GM23248 (cell line): ENCODE data around the gene CTNS. TPM values are rescaled to one million over a fixed set of nuclear protein-coding genes. Genes with fewer than 3 reads are reported as not detected.

Source experiments
- DNase-seq: peaks from one replicate; pipeline ENCODE4 v3.0.0-alpha.2; 2015
- H2AFZ ChIP-seq: fragments of 200-600 bp; sonication (generic); 2 replicates; pipeline ENCODE4 v1.6.1; 2016; ENCODE audit warnings: antibody characterized with exemption
- H3F3A ChIP-seq: fragments of 200-600 bp; sonication (generic); 2 replicates; pipeline ENCODE4 v1.6.1; 2016; ENCODE audit warnings: mild to moderate bottlenecking, antibody characterized with exemption, mixed run types; ENCODE audit not compliant: insufficient read depth
- H3K27ac ChIP-seq: fragments of 200-600 bp; sonication (generic); 2 replicates; pipeline ENCODE4 v1.5.1; 2016; ENCODE audit warnings: mild to moderate bottlenecking
- H3K27me3 ChIP-seq: fragments of 200-600 bp; sonication (generic); replicated peaks from 2 replicates; pipeline ENCODE4 v1.6.1; 2016; ENCODE audit warnings: mild to moderate bottlenecking; ENCODE audit not compliant: insufficient read depth
- H3K36me3 ChIP-seq: fragments of 200-600 bp; sonication (generic); 2 replicates; pipeline ENCODE4 v1.6.1; 2016; ENCODE audit warnings: low read depth, mild to moderate bottlenecking
- H3K4me1 ChIP-seq: fragments of 200-600 bp; sonication (generic); 2 replicates; pipeline ENCODE4 v1.6.1; 2016; ENCODE audit warnings: mild to moderate bottlenecking; ENCODE audit not compliant: insufficient read depth
- H3K4me2 ChIP-seq: fragments of 200-600 bp; sonication (generic); one replicate; pipeline ENCODE4 v1.6.1; 2016; ENCODE audit warnings: mild to moderate bottlenecking; ENCODE audit not compliant: unreplicated experiment
- H3K4me3 ChIP-seq: fragments of 200-600 bp; sonication (generic); 2 replicates; pipeline ENCODE4 v1.5.1; 2016; ENCODE audit warnings: mild to moderate bottlenecking
- H3K79me2 ChIP-seq: fragments of 200-600 bp; sonication (generic); 2 replicates; pipeline ENCODE4 v1.6.1; 2016; ENCODE audit warnings: mild to moderate bottlenecking; ENCODE audit not compliant: insufficient read depth
- H3K9ac ChIP-seq: fragments of 200-600 bp; sonication (generic); 2 replicates; pipeline ENCODE4 v1.6.1; 2016; ENCODE audit warnings: mild to moderate bottlenecking
- H3K9me2 ChIP-seq: fragments of 200-600 bp; sonication (generic); 2 replicates; pipeline ENCODE4 v1.6.1; 2016; ENCODE audit warnings: mixed run types, mild to moderate bottlenecking, moderate library complexity; ENCODE audit not compliant: insufficient read depth
- H3K9me3 ChIP-seq: fragments of 200-600 bp; sonication (generic); one replicate; pipeline ENCODE4 v1.6.1; 2017; ENCODE audit warnings: low read depth
- H4K20me1 ChIP-seq: fragments of 200-600 bp; sonication (generic); 2 replicates; pipeline ENCODE4 v1.6.0; 2016; ENCODE audit not compliant: insufficient read depth
- EZH2 ChIP-seq: fragments of 200-600 bp; sonication (generic); IDR thresholded peaks from 2 replicates; pipeline ENCODE4 v1.6.1; 2018; ENCODE audit warnings: antibody characterized with exemption, mild to moderate bottlenecking; ENCODE audit not compliant: insufficient read depth, poor library complexity, severe bottlenecking
- EZH2phosphoT487 ChIP-seq: fragments of 200-600 bp; sonication (generic); IDR thresholded peaks from 2 replicates; pipeline ENCODE4 v1.6.1; 2018; ENCODE audit warnings: antibody characterized with exemption, moderate library complexity, mild to moderate bottlenecking, low read depth; ENCODE audit not compliant: insufficient read depth
- WGBS, 2 experiments: methylation state at CpG; one replicate each; pipeline ENCODE4 v1.1.6; 2015 to 2017; ENCODE audit warnings: low lambda C conversion rate in 2 of 2, low coverage in 1 of 2; ENCODE audit errors: missing lambda C conversion rate in 2 of 2; 5-methylcytosine and 5-hydroxymethylcytosine counted together
- in situ Hi-C: fragments of 300-500 bp; cut with MboI; formaldehyde crosslinking; loops from 2 replicates; pipeline ENCODE4 v1.15.0; 2020
- polyA plus RNA-seq: library from polyadenylated mRNA; unstranded; fragments of >200 nt; fragmentation: Nextera tagmentation; extraction: Ambion mirVana; gene quantifications from 2 replicates; pipeline ENCODE4 v1.2.1, GENCODE V29; 2016
- total RNA-seq: library from RNA; depleted of rRNA; stranded (reverse); fragments of >200 nt; shearing (Covaris generic); gene quantifications from 2 replicates; pipeline ENCODE4 v1.2.3, GENCODE V29; 2014

Gene CTNS
- total and polyA plus RNA-seq, 2 experiments from 2014 or later, result 7.2 to 7.5 TPM

DNA sequence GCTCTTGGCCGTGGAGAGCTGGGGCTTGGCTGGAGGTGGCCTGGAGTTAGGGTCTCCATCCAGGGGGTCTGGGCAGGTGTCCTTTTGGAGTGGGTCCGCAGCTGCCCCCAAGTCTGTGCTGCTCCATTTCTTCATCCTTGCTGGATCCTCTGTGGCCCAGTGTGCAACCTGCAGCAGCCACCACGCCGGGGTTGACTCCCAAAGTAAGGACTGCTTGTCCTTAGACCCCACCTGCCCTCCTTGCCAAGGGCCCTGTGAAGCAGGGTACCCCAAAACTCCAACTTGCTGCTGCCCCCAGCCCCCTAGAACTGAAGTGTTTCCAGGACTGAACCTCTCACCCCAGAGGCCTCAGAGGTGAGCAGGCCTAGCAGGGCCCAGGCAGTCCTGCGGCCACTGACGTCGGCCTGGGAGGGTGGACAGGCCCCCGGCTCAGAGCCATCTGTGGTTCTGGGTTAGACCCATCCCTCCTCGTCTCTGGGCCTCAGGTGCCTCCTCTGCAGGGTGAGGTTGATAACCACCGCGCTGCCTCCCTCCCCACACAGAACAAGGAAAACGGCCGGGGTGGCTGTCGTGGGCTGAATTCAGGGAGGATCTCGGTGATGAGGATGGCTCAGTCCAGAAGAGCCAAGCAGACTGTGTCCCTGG, 44.2 kb upstream of the CTNS start:
- Histone ChIP-seq H3K36me3 (no peaks in the 10 kb centered on the region), H3K4me1 (no peaks in the 10 kb centered on the region), H4K20me1 (no peaks in the 10 kb centered on the region), H2AFZ (no peak overlapping the region), H3K27me3 (no peaks in the 10 kb centered on the region), H3F3A (no peaks in the 10 kb centered on the region), H3K9ac (no peak overlapping the region), H3K4me2 (no peak overlapping the region), H3K27ac (no peak overlapping the region), H3K9me2 (no peaks in the 10 kb centered on the region), H3K79me2 (no peaks in the 10 kb centered on the region), H3K4me3 (no peak overlapping the region), H3K9me3 (no peaks in the 10 kb centered on the region)
- no peak for TF ChIP-seq EZH2
- no peak for TF ChIP-seq EZH2phosphoT487
- 89 to 90% methylated on average over 13 to 15 of the region's 15 CpGs for WGBS, 2 experiments
- in situ Hi-C loops, result no loop called here
- DNase-seq, result no peak

DNA sequence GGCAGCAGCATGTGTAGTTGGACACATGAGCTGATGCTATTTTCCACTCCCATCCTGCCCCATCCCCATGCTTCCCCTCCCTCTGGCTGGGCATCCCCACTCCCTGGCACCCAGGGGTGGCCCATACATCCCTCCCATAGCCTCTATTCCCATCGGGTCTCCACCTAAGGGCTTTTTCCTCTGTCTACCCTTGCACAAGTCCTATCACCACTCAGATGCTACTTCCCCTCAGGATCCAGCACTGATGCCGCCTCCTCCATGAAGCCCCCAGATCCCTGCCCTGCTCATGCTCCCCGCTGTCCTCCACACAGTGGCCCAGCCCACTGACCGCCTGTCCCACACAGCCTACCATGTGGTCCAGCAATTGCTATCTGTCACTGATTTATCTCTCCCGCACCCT, 43.2 kb upstream of the CTNS start:
- Histone ChIP-seq H4K20me1 (no peaks in the 10 kb centered on the region), H3K4me3 (no peak overlapping the region), H3K27ac (no peak overlapping the region), H3K4me1 (no peaks in the 10 kb centered on the region), H3K9me2 (no peaks in the 10 kb centered on the region), H3F3A (no peaks in the 10 kb centered on the region), H3K79me2 (no peaks in the 10 kb centered on the region), H3K36me3 (no peaks in the 10 kb centered on the region), H3K27me3 (no peaks in the 10 kb centered on the region), H2AFZ (no peak overlapping the region), H3K9ac (no peak overlapping the region), H3K4me2 (no peak overlapping the region), H3K9me3 (no peaks in the 10 kb centered on the region)
- DNase-seq, result no peak
- TF ChIP-seq EZH2 (no peak), EZH2phosphoT487 (no peak)
- 87 to 93% methylated on average over 5 of the region's 5 CpGs for WGBS, 2 experiments
- in situ Hi-C loops, result no loop called here

DNA sequence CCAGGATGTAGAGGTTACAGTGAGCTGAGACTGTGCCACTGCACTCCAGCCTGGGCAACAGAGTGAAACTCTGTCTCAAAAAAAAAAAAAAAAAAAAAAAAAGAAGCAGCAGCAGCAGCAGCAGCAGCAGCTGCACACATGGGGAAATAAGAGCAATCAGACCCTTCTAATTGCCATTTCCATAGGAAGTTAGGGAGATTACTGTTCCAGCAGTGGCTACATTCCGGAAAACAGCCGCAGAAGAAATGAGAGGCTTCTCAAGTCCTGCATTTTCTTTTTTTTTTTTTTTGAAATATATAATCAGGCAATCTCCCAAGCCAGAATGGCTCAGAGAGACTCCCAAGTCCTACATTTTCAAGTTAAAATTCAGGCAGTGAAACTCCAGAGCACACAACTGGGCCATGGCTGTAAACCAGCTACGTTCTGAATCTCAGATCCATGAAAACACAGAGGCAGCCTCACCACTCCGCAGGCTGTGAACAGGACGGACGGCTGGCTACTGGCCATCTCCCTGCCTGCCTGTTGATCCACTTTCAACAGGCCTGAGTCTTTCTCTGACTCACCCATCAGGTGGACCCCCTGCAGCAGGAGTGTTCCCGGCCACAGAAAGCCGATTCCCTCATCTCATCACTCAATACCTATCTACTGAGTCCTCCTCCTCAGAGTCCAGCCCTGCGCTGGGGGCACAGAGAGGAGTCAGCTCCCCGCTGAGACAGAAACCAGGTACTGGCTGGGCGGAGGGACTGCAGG, 42.3 kb upstream of the CTNS start:
- no peak overlapping the region for H2AFZ ChIP-seq
- DNase-seq, result no peak
- no peaks in the 10 kb centered on the region for H3F3A ChIP-seq
- no peaks in the 10 kb centered on the region for H3K79me2 ChIP-seq
- H3K4me2 ChIP-seq, result no peak overlapping the region
- H3K9ac ChIP-seq, result no peak overlapping the region
- no peaks in the 10 kb centered on the region for H4K20me1 ChIP-seq
- in situ Hi-C loops, result no loop called here
- WGBS, 2 experiments, result 82 to 83% methylated on average over 11 of the region's 11 CpGs
- H3K36me3 ChIP-seq, result no peaks in the 10 kb centered on the region
- no peaks in the 10 kb centered on the region for H3K27me3 ChIP-seq
- no peak overlapping the region for H3K27ac ChIP-seq
- no peak overlapping the region for H3K4me3 ChIP-seq
- H3K4me1 ChIP-seq, result no peaks in the 10 kb centered on the region
- H3K9me2 ChIP-seq, result no peaks in the 10 kb centered on the region
- no peak for TF ChIP-seq EZH2phosphoT487
- TF ChIP-seq EZH2, result no peak
- H3K9me3 ChIP-seq, result no peaks in the 10 kb centered on the region

DNA sequence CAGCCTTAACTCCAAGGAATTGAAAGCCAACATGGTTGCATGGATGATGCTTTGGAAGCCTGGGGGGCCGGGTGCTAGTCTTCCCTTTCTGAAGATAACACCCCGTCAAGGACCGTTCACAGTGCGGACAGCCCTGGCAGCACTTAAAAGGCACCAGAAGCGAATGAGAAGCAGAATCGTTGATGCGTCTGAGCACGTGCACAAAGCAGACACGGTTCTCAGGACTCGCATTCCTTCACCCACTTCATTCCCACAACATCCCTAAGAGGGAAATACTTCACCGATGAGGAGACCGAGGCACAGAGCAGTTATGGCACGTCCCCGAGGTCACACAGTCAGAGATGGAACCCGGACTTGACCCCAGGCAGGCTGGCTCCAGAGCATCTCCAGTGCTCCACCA, 41.6 kb upstream of the CTNS start:
- H3K36me3 ChIP-seq, result no peaks in the 10 kb centered on the region
- no peak overlapping the region for H3K27ac ChIP-seq
- H3K79me2 ChIP-seq, result no peaks in the 10 kb centered on the region
- H3K4me1 ChIP-seq, result no peaks in the 10 kb centered on the region
- H3K4me2 ChIP-seq, result no peak overlapping the region
- in situ Hi-C loops, result no loop called here
- TF ChIP-seq EZH2phosphoT487, result no peak
- no peak for TF ChIP-seq EZH2
- H3F3A ChIP-seq, result no peaks in the 10 kb centered on the region
- no peaks in the 10 kb centered on the region for H3K27me3 ChIP-seq
- no peak overlapping the region for H2AFZ ChIP-seq
- 74 to 76% methylated on average over 14 to 15 of the region's 15 CpGs for WGBS, 2 experiments
- DNase-seq, result no peak
- H4K20me1 ChIP-seq, result no peaks in the 10 kb centered on the region
- no peaks in the 10 kb centered on the region for H3K9me3 ChIP-seq
- no peaks in the 10 kb centered on the region for H3K9me2 ChIP-seq
- H3K4me3 ChIP-seq, result no peak overlapping the region
- H3K9ac ChIP-seq, result no peak overlapping the region
